ENCODE measurements around the gene ASAP2.
"Not testable (repeated sequence)": the region's sequence is repeated elsewhere in the genome, so short reads cannot be mapped to it uniquely, and the experiment has no call there.

Gene ASAP2

DNA sequence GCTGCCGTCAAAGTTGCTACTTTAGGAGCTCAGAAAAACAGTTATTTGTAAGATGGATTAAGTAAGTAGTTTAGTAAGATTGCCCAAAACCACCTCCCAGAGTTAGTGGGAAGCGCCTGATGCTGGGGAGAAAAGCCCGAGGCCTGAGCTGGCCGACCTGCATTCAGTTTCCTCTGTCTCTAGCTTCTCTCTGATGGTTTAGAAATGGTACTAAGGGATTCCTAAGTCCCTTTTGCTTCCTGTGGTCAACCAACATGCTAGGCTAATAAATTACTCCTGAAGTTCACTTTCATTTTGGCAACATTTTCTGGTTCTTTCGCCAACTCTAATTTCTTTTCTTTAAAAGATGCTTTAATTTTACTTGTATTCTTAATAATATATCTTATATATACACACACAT lies 60.1 kb downstream of the ASAP2 start:
- no peak overlapping the region for H3K4me3 ChIP-seq (ENCODE audit: low read length)
- DNase-seq (ENCODE audit: low read depth): no peak
- TF ChIP-seq CTCF (IDR thresholded peaks at IDR 0.05; ENCODE audit: insufficient read depth, low read depth, low read length, missing control alignments): no peak

DNA sequence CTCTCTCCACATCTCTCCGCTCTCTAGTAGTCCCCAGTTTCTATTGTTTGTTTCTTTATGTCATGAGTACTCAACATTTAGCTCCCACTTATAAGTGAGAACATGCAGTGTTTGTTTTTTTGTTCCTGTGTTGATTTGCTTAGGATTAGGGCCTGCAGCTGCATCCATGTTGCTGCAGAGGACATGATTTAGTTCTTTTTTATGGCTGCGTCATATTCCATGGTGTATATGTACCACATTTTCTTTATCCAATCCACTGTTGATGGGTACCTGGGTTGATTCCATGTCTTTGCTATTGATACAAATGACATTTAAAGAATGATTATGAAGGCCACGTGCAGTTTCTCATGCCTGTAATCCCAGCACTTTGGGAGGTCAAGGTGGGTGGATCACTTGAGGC lies 60.7 kb downstream of the ASAP2 start:
- not testable (repeated sequence) for H3K4me3 ChIP-seq (ENCODE audit: low read length); DNase-seq (ENCODE audit: low read depth)

DNA sequence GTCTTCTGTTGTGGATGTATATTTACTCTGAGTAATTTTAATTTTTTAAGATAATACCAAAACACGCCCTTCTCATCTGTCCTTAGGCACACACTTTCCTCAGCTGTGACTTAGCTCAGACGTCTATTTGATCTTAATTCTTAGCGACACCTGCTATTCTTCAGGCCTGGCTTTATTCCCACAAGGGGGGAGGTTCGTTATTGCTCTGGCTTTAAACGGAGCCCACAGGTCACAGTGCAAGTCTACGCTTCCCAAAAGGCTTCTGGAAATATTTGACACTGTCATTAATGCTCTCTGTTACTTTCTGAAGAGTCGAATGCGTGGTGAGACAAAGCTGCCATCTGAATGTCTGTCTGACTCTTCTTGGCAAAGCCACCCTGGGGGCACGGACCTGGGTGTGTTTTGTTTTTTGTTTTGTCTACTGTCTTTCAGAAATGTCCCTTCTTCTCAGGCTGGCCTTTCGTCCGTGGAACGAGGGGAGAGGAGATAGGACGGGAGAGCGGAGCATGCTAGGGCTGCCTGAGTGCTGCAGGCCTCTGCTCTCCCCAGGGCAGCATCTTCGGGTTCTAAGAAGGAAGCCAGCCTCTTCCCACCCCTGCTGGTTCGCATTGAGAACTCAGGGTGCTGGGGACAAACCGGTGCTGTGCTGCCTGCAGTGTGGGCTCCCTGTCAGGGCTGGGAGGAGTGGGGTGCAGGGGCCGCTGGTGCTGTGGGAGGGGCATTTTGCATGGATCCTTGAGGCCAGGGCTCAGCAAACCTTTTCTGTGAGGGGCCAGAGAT lies 61.9 kb downstream of the ASAP2 start:
- no peak for TF ChIP-seq CTCF (IDR thresholded peaks at IDR 0.05; ENCODE audit: insufficient read depth, low read depth, low read length, missing control alignments)
- H3K4me3 ChIP-seq (ENCODE audit: low read length): no peak overlapping the region
- DNase-seq (ENCODE audit: low read depth): no peak

GRCh38 chr2:9269295-9269694 lies 62.7 kb downstream of the ASAP2 start:
- DNase-seq (ENCODE audit: low read depth): no peak
- TF ChIP-seq CTCF (IDR thresholded peaks at IDR 0.05; ENCODE audit: insufficient read depth, low read depth, low read length, missing control alignments): no peak
- no peak overlapping the region for H3K4me3 ChIP-seq (ENCODE audit: low read length)

DNA sequence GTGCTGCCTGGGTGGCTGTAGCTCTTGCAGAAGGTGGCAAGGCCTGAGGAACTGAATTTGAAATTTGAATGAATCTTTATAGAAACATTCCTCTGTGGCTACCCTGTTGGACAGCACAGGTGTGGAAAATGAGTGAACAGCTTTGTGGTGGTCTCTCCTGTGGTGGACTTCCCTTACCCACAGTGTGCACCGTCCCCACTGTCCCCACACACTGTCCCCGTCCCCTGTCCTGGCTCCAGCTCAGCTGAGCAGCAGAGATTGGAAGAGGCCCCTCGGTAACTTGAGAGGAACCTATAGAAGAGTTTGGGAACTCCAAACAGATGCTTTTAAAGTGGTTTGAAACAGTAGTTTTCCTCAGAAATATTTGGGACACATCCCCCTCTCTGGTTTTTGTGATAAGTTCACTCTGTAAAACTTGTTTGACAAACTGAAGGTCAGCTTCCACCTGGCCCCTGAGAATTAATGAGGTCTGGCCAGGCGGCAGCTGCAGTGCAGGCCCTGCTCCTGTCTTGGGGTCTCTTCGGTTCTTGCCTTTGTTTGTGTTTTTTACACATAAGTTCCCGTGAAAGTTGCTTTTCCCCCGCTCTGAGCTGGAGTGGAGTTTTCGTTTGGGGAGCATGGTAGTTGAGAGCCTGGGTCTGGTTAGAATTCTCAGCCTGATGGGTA lies 63.2 kb downstream of the ASAP2 start:
- H3K4me3 ChIP-seq (ENCODE audit: low read length): no peak overlapping the region
- DNase-seq (ENCODE audit: low read depth): no peak
- TF ChIP-seq CTCF (IDR thresholded peaks at IDR 0.05; ENCODE audit: insufficient read depth, low read depth, low read length, missing control alignments): no peak

DNA sequence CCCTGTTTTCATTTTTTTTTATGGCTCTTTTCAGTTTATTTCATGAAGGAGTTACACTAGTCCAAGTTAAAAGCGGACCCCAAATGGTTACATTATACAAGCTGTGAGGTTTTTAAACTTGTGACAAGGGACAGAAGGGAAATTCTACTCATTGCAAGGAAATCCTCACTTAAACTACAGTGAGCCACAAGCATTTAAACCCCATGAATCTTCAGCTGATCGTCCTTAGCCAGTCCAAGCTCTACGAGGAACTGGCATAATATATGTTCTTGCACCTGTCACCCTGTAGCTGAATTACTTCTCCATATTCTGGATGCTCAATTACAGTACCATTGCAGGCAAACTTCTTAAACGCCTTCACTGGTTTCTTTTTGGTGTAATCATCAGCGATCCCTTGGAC lies 64.5 kb downstream of the ASAP2 start:
- DNase-seq (ENCODE audit: low read depth): no peak
- H3K4me3 ChIP-seq (ENCODE audit: low read length): no peak overlapping the region
- no peak for TF ChIP-seq CTCF (IDR thresholded peaks at IDR 0.05; ENCODE audit: insufficient read depth, low read depth, low read length, missing control alignments)

GRCh38 chr2:9271691-9272090 lies 65.1 kb downstream of the ASAP2 start:
- TF ChIP-seq CTCF (IDR thresholded peaks at IDR 0.05; ENCODE audit: insufficient read depth, low read depth, low read length, missing control alignments): no peak
- H3K4me3 ChIP-seq (ENCODE audit: low read length): no peak overlapping the region
- no peak for DNase-seq (ENCODE audit: low read depth)

Measured in epithelial cell of esophagus (primary cell).